SHP77 (cell line): Measurements from ENCODE around the gene ABCA6.
A peak's percentile ranks its signal among the peaks of the same experiment; 100 is the strongest.
"Not testable (repeated sequence)": the region's sequence is repeated elsewhere in the genome, so short reads cannot be mapped to it uniquely, and the experiment has no call there.

Source experiments
- DNase-seq, 2 experiments: peaks; one replicate each; lab custom pipeline; 2025; lab: John Stamatoyannopoulos, UW

ABCA6 gene

DNA sequence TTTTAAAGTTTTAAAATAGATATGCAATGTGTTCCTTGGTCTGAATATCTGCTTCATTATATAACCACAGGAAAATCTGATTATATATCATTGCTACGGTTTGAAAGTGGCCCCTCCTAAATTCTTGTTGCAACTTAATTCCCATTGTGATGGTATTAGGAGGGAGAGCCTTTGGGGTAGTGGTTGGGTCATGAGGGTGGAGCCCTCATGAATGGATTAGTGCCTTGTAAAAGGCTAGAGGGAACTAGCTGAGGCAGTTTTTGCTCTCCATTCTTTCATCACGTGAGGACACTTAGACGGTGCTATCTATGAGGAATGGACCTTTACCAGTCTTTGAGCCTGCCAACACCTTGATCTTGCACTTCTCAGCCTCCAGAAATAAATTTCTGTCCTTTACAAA is 7.6 kb downstream of the ABCA6 start:
- DNase-seq: no peak

DNA sequence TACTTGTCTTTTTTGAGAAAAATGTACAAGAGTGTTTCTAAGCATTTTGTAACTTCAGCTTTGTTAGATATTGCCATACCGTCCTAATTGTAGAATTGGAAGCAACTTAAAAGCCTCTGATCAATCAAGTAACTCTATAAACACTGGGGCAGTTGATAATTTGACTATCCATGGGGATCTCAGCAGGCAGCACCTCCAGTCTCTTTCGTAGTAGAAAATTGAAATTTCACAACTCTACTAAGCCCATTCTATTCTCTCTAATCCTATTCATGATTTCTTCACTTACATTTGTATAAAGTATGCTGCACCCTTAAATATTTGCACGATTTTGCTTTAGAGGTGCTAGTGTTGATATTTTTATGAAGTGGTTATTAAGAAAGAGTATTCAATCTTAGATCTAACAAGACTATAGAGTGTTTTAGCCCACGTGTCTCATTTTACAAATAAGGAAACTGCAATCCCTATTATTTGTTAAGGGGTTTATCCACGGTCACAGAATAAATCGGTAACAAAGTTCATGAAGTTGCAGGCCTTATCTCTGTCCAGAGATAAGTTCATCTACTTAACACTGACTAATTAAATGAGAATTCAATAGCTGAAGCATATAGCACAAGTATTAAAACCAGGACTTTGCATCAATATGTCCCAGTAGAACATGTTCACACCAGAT is 10.9 kb downstream of the ABCA6 start:
- no peak for DNase-seq

DNA sequence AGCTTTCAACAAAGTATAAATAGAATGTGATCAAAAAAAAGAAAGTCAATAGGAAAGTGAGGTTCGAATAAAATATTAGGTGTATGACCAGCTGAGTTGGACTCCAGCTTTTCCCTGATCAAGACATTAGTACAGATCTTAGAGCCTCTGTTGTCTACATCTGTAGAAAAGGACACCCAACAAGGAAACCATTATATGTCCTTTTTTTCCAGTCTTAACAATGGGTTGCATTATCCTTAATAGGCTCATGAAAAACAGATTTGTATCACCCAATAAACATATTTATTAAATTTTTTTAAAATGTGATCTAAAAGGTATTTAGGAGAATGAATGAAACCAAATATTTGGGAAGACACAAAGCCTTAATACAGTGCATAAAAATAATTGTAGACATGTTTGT is 18.1 kb downstream of the ABCA6 start:
- no peak for DNase-seq

GRCh38 chr17:69122065-69122464 is 19.6 kb downstream of the ABCA6 start:
- DNase-seq: no peak

- no peak for DNase-seq
Observed at GRCh38 chr17:69117855-69118784, 23.6 kb downstream of the ABCA6 start.

- DNase-seq: no peak
Observed at GRCh38 chr17:69111794-69112193, 29.9 kb downstream of the ABCA6 start.

- no peak for DNase-seq
Observed at GRCh38 chr17:69105907-69106730, 35.6 kb downstream of the ABCA6 start.

- DNase-seq: no peak
Observed at GRCh38 chr17:69103557-69104233, 38.0 kb downstream of the ABCA6 start.

GRCh38 chr17:69098625-69099024 is 43.1 kb downstream of the ABCA6 start:
- no peak for DNase-seq

- no peak for DNase-seq
Observed at GRCh38 chr17:69096541-69096940, 45.2 kb downstream of the ABCA6 start.

GRCh38 chr17:69093995-69094394 is 47.7 kb downstream of the ABCA6 start:
- DNase-seq: no peak

DNA sequence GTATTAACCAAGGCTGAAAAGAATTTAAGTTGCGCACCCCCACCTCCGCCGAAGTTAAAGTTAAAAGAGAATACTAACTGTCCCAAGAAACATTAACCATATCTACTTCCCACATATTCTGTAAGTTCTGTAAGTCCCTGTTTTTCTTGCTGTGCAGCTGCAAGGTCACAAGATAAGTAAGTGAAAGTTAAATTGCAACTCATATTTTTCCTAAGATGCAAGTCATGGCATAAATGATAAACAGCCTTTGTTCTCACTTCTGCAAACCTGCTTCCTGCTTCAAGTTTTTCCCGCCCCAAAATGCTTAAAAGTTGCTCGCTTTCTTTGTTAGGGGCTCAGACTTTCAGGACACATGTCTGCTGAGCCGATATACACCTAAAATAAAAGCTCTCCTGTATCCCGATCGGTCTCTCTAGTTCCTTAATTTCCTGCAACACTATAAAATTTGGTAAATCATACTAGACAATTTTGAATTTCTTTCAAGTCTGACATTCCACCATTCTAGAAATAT is 48.4 kb downstream of the ABCA6 start:
- no peak for DNase-seq

DNA sequence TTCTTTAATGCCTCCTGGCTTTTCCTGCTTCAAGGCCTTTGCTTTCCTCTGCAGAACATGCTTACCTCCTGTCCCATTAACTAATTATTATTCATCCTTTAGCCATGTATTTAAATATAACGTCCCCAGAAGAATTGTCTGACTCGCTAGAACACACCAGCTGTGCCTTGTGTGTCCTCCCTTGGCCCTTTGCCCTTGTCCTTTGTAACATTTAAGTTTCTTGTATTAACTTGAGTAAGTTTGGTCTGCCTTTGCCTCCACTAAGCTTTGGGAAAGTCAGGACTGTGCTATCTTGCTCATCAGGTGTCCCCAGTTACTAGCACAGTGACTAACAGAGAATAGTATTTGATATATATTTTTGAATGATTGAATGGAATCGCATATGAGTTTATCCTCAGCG is 51.3 kb downstream of the ABCA6 start:
- no peak for DNase-seq

- DNase-seq: no peak
Observed at GRCh38 chr17:69088643-69089200, 53.0 kb downstream of the ABCA6 start.

- no peak for DNase-seq
Observed at GRCh38 chr17:69086641-69087040, 55.1 kb downstream of the ABCA6 start.

- peak in 1 of 2 experiments; percentile 15 for DNase-seq
Observed at GRCh38 chr17:69084911-69085310, 56.8 kb downstream of the ABCA6 start.

DNA sequence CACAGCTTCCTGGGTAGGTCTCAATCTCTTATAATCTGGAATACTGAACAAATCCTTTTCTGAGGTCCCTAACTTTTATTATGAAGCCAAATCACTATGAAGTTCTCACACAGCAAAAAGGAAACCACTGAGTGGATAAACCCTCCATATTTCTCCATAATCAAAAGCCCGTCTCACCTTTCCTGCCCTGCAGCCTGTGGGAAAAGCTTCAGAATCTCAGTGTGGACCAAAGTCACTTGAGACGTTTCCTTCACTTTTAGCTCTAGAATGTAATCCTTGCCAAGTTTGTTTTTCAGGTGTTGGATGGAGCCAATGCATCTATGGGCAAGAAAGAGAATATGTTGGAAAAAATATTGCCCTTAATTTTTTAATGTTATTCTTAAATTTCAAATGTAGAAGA is 59.0 kb downstream of the ABCA6 start:
- no peak for DNase-seq

GRCh38 chr17:69078864-69079263 is 62.8 kb downstream of the ABCA6 start:
- no peak for DNase-seq

DNA sequence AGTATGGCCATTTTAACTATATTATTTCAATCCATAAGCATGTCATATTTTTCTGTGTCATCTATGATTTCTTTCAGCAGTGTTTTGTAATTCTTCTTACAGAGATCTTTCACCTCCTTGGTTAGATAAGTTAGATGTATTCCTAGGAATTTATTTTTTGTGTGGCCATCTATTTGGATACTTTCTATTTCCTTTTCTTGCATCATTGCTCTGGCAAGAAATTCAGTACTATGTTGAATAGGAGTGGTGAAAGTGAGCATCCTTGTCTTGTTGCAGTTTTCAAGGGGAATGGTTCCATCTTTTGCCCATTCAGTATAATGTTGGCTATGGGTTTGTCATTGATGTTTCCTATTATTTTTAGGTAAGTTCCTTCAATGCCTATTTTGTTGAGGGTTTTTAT is 65.9 kb downstream of the ABCA6 start:
- DNase-seq: no peak

DNA sequence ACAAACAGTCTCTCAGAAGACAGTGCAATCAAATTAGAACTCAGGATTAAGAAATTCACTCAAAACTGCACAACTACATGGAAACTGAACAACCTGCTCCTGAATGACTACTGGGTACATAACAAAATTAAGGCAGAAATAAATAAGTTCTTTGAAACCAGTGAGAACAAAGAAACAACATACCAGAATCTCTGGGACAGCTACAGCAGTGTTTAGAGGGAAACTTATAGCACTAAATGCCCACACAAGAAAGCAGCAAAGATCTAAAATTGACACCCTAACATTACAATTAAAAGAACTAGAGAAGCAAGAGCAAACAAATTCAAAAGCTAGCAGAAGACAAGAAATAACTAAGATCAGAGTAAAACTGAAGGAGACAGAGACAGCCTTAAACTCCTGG is 68.3 kb downstream of the ABCA6 start:
- DNase-seq: not testable (repeated sequence)

DNA sequence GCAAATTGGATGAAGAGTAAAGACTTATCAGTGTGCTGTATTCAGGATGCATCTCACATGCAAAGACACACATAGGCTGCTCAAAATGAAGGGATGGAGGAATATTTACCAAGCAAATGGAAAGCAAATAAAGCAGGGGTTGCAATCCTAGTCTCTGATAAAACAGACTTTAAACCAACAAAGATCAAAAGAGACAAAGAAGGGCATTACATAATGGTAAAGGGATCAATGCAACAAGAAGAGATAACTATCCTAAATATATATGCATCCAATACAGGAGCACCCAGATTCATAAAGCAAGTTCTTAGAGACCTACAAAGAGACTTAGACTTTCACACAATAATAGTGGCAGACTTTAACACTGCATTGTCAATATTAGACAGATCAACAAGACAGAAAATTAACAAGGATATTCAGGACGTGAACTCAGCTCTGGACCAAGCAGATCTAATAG is 68.9 kb downstream of the ABCA6 start:
- not testable (repeated sequence) for DNase-seq
